ENCODE data around the gene C1QTNF2.

C1QTNF2 gene

GRCh38 chr5:160369990-160370712 lies at the start of gene C1QTNF2:
Gene C1QTNF2, minus strand, starts transcription at chr5:160370626. Its CDS starts 15,615 bp downstream, at chr5:160355011.
- DNase-seq (ENCODE audit: low spot score): peak; percentile 86

- no peak for DNase-seq (ENCODE audit: low spot score)
These were observed 49.8 kb upstream of the C1QTNF2 start for GRCh38 chr5:160420331-160420610.

GRCh38 chr5:160419458-160420330 lies 49.3 kb upstream of the C1QTNF2 start:
- DNase-seq (ENCODE audit: low spot score): no peak

- peak; percentile 98 for DNase-seq (ENCODE audit: low spot score)
These were observed 48.4 kb upstream of the C1QTNF2 start, which contains the start of gene SLU7 for GRCh38 chr5:160418561-160419457. Gene SLU7, minus strand, starts transcription at chr5:160419081. Its CDS starts 3,787 bp downstream, at chr5:160415294.

- peak; percentile 97 for DNase-seq (ENCODE audit: low spot score)
These were observed 29.3 kb upstream of the C1QTNF2 start, which contains the start of gene FAM200C for GRCh38 chr5:160399402-160400353. Gene FAM200C, minus strand, starts transcription at chr5:160400054. Its CDS starts 4,564 bp downstream, at chr5:160395490.

- DNase-seq (ENCODE audit: low spot score): no peak
These were observed 28.4 kb upstream of the C1QTNF2 start for GRCh38 chr5:160398806-160399205.

GRCh38 chr5:160397492-160397891 lies 27.1 kb upstream of the C1QTNF2 start:
- no peak for DNase-seq (ENCODE audit: low spot score)

GRCh38 chr5:160395111-160395510 lies 24.7 kb upstream of the C1QTNF2 start:
- DNase-seq (ENCODE audit: low spot score): no peak

- no peak for DNase-seq (ENCODE audit: low spot score)
These were observed 20.6 kb upstream of the C1QTNF2 start for GRCh38 chr5:160390787-160391696.

GRCh38 chr5:160387445-160387844 lies 17.0 kb upstream of the C1QTNF2 start:
- DNase-seq (ENCODE audit: low spot score): no peak

- DNase-seq (ENCODE audit: low spot score): no peak
These were observed 15.1 kb upstream of the C1QTNF2 start for GRCh38 chr5:160385496-160385895.

- DNase-seq (ENCODE audit: low spot score): no peak
These were observed 14.3 kb upstream of the C1QTNF2 start for GRCh38 chr5:160384681-160385080.

GRCh38 chr5:160382346-160382745 lies 11.9 kb upstream of the C1QTNF2 start:
- DNase-seq (ENCODE audit: low spot score): no peak

GRCh38 chr5:160380041-160380440 lies 9.6 kb upstream of the C1QTNF2 start:
- DNase-seq (ENCODE audit: low spot score): no peak

GRCh38 chr5:160379511-160379910 lies 9.1 kb upstream of the C1QTNF2 start:
- no peak for DNase-seq (ENCODE audit: low spot score)

- no peak for DNase-seq (ENCODE audit: low spot score)
These were observed 7.9 kb upstream of the C1QTNF2 start for GRCh38 chr5:160378330-160378729.

GRCh38 chr5:160377651-160378050 lies 7.2 kb upstream of the C1QTNF2 start:
- no peak for DNase-seq (ENCODE audit: low spot score)

GRCh38 chr5:160376416-160376815 lies 6.0 kb upstream of the C1QTNF2 start:
- DNase-seq (ENCODE audit: low spot score): no peak

GRCh38 chr5:160375701-160376100 lies 5.3 kb upstream of the C1QTNF2 start:
- DNase-seq (ENCODE audit: low spot score): no peak

GRCh38 chr5:160375166-160375565 lies 4.7 kb upstream of the C1QTNF2 start:
- DNase-seq (ENCODE audit: low spot score): no peak

Data from iPS-NIHi11 (cell line).